ENCODE data around the gene HIPK2.

- TF ChIP-seq CTCF (conservative IDR thresholded peaks at IDR 0.05; ENCODE audit: low read length) (no peak), EZH2phosphoT487 (IDR thresholded peaks at IDR 0.05; ENCODE audit: borderline replicate concordance, low read depth, low read length) (no peak)
Measured at GRCh38 chr7:139730746-139731612, 46.8 kb downstream of the HIPK2 start.
